NOMO-1 treated with DMSO at 0.1 percent for 48 hours (cell line): ENCODE data around the gene CYGB.
A peak's percentile ranks its signal among the peaks of the same experiment; 100 is the strongest.

ENCODE experiments used
- DNase-seq: peaks from one replicate; lab custom pipeline; 2025; ENCODE audit not compliant: unreplicated experiment; lab: John Stamatoyannopoulos, UW

The CYGB gene

DNA sequence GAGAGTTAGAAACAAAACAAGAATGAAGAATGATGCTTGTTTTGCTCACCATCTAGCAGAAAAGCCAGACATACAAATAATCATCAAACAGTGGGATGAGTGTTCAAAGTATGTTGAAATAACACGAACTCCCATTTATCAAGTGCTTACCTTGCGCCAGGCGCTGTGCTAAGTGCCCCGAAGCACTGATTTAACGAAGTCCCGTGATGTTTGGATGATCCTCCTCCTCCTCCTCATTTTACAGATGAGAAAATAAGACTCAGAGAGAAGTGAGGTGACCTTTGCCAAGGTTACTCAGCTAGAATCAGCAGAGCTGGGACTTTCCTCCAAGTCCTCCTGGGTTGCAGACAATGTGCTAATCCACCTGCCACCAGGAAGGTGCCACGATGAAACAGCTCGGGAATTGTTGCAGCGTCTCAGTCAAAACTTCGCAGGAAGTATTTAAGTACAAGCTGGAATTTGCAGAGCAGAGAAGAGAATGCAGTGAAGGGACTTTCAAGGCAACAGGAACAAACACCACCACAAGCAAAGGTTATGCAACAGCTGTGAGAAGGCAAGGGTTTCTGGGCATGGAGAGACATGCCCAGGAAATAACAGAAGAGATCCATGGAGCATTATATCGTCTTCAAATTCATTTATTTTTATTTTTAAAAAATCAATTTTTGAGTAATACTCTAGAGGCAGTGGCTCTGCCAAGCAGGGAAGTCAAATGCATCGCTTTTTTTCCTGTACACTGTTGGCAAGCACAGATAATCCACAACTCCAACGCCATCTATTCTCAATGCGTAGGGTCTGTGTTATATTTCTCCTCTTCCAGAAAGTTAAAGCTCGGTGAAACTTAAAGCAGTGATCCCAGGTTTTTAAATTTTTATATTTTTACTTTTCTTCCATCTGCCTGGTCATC is 13.5 kb upstream of the CYGB start:
- peak; percentile 73 for DNase-seq

DNA sequence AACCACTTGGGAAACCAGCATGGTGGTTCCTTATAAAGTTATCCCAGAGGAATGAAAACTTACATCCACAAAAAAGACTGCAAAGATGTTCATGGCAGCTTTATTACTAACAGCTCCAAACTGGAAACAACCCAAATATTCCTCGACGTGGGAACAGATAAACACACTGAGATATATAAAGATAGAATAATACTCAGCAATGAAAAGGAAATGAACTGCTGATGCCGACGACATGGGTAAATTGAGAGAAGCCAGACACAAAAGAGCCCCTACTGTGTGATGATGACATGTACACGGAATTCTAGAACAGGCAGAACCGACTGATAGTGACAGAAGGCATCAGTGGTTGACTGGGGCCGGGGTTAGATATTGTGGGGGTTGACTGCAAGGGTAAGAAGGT is 12.0 kb upstream of the CYGB start:
- DNase-seq, result no peak

DNA sequence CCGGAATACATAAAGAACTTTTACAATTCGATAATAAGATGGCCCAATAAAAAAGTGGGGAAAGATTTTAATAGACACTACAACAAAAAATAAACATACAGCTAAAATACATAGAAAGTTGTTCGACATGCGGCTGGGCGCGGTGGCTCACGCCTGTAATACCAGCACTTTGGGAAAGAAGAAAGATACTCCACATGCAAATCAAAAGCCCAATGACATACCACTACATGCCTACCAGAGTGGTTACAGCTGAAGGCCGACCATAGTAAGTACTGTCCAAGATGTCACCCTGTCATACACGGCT is 11.7 kb upstream of the CYGB start:
- DNase-seq, result no peak

DNA sequence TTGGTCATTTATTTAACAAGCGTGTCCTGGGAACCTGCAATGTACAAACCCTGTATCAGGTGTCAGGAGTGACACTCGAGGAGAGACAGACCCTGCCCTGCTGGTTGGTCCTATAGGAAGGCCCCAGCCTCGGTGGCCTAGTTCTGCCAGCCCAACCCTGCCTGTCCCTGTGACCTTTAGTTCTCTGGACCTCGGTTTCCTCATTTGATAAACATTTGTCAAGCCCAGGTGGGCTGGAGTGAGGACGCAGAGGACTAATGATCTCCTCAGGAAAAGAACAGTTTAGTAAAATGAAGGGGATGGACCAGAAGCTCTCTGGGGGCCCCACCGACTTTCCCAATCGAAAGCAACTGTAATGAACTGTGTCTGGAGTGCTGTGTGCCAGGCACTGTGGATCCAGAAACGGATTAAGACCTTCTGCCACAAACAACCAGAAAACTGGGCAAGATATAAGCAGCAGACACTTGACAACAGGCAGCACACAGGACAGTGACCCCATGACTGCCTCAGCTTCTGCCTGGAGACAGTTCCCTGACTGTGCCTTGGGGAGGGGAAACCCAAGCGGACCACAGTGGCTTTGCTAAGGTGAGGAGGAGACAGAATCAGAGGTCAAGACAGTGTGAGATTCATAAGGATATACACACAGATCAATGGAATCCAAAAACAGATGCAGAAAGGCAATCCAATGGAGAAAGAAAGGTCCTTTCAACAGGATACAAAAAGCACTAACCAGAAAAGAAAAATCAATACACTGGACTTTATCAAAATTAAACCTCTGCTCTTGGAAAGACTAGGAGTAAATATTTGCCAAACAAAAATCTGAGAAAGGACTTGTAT is 11.1 kb upstream of the CYGB start:
- DNase-seq, result no peak

DNA sequence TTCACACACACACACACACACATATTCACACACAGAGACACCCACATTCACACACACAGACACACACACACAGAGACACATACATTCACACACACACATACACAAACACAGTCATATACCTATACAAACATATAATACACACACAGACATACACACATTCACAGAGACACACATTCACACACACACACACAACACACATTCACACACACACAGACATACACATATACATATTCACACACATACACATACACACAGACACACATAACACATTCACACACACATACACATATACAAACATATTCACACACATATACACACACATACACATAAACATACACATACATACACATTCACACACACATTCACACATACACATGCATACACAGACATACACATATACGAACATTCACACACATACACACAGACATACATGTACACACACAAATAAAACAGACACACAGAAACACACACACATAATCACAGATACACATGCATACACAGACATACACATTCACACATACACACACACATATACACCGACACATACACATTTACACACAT is 10.2 kb upstream of the CYGB start:
- no peak for DNase-seq

DNA sequence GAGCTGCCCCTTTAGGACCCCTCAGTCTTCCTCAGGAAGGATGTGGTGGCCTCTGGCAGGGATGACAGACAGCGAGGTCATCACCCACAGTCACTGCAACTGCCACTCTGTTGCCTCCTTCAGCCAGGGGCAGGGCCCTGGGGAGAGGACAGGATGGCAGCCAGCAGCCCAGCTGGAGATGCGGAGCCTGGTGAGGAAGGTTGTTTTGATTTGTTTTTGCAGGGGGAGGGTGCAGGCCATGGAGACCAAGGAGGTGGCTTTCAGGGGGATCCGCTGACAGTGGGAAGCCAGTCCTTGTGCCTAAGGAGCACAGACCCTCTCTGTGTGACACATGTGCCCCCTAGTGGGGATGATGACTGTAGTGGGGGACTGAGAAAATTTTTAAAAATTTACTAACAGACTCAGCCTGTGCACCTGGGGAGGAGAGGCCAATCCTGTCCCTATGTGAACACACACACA is 9.7 kb upstream of the CYGB start:
- DNase-seq, result peak; percentile 47

DNA sequence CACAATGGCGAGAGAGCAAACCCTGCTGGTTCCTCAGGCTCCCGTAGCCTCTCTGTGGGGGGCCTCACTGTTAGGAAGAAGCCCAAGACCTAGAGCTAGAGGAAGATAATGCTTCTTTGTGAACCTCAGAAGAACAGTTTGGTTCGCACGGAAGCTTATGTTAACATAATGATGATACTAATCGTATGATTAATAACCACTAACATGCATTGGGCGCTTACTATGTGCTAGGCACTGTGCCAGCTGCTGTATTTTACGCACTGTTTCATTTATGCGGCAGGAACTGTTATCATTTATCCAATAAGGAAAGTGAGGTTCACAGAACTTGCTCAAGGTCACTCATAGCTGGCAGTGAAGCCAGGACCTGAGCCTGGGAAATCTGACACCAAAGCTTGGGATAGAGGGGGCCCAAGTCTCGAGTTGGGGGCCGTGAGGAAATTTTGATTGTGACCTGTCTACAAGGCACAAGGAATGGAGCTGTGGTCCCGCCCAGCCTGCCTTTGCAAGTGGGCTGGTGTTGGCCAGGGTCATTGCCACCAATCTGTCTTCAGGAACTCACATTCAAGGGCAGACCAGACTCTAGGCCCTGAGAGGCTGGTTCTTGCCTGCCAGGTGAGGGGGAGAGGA is 9.2 kb upstream of the CYGB start:
- no peak for DNase-seq

DNA sequence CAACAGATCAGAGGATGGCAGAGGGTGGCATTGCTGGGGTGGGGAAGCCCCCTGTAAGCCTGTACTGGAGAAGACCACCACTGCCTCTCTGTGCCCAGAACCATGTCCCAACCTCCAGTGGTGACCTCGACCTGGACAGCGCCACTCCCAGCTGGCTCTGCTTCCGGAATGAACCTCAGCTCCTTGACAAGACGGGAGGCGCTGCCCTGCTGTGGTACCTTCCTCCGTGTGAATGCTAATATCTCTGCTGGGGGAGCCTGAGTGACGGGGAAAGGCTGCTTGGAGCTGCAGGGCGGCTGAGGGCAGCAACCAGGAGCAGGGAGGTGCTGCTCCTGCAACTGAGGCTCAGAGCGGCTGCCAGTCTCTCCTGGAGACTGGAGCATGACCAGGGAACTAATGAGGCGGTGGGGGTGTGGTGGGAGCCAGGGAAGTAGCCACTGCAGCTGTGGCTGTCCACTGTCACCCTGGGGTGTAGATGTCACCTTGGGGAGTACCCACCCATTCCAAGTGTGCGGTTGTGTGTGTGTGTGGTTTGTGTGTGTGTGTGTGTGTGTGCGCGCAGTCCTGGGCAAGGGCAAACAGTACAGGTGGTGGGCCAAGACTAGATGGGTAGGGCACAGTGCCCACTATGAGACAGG is 8.5 kb upstream of the CYGB start:
- DNase-seq, result no peak

DNA sequence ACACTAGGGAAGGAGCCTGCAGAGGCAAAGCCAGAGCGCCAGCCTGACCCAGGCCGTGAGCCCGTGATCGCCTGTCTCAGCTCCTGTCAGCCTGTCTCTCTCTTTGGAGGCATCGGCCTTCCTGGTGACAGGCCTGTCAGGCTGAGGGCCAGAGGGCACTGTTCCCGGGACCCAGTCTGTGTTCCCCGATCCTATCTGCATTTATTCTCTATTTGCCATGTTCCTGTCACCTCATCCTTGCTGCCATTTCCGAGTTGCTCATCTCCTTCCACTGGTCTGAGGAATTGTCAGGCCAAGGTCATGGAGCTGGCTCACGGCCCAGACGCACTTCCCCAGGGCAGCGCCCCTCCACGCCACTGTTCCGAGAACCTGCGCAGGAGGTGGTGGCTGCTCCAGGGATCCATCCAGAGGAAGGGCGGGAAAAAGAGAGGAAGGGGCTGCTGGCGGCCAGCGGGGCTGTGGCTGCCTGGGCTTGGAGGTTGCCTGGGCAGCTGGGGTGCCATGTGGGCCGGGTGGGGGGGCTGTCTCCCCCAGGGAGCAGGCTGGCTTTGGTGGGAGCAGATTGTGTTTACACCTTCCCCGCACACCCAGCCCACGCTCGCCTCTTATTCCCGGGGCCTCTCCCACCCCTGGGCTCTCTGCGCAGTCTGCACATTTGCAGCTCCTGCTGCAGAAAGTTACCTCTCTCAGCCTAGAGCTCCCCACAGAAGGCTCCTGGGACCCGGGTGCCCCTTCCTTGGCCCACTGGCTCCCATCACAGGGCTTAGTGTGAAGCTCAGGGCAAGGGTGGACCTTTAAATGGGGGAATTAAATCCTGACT is 7.2 kb upstream of the CYGB start:
- DNase-seq, result no peak

DNA sequence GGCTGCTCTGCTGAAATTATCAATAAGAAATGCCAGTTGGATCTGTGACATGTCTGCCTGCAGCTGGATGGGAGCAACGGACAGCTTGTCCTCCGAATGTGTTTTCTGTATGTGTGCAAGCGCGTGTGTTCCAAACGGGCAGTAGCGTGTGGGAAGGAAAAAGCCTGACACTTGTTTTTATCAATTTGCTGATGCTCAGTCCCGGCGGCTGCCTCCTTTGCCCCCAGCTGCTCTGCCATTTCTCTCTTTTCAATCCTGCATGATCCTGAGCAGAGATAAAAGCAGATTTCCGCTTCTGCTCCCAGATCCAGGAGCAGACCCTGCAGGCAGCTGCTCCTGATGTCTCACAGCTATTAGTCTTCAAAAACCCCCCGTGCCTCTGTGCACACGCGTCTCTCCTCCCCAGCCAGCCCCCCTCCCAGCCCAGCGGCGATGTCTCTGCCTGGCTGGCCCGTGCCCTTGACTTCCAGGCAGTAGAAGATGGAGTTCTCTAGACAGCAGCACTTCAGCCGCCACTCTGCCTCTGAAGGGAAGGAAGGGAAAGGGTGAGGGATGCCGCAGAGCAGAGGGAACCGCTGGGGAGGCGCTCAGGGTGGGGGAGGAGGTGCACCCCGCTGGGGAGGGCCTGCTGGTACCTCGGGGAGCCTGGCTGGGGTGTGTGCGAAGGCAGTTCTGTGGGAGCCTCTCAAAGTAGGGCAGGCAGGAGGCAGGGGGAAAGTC is 6.5 kb upstream of the CYGB start:
- no peak for DNase-seq

DNA sequence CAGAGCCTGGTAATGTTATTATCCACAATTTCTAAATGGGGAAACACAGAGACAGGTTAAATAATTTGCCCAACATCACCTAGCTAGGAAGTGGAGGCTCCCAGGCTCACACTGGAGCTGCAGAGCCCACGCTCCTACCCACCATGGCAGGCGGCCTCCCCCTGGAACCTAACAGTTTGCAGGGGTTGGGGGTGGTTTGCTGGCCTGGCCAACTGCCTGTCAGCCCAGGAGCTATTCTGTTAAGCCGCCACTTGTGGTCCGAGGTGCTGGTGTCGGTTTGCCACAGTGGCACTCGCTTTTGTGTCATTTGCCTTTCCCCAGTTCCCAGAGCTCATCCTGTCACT is 5.9 kb upstream of the CYGB start:
- DNase-seq, result no peak

DNA sequence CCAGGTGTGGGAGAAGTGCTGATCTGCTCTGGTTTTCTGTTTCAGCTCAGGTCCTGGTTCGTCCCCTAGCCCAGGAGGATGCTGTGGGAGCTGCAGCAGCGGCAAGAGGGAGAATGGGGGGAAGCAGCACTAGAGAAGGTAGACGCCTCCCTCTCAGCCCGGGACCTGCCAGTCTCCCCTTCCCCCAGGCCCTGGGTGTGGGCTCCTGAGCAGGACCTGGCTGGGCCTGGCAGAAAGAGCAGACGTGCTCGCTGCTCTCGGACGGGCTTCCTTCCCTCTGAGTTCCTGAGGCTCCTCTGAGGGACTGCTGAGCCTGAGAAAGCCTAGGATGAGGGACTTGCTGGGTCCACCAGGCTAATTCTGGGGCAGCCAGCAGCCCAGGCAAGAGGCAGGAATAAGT is 5.5 kb upstream of the CYGB start:
- DNase-seq, result no peak

DNA sequence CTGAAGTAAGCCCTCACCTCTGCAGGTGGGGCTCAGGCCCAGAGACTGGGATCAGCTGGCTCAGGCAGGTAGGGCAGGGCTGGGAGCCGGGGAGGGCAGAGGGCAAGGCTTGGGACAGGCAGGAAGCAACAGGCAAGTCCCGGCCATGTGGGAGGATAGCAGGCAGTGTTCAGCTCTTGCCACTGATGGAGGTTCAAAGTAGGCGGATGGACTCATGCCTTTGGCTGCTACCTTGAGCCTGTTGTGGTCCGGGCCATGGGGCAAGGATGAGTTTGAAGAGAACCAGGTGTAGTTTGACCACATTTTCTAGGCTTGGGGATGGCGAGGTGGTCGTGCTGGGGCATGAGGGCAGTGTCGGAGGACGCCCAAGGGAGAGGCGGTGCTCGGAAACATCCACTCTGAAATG is 5.1 kb upstream of the CYGB start:
- DNase-seq, result no peak

DNA sequence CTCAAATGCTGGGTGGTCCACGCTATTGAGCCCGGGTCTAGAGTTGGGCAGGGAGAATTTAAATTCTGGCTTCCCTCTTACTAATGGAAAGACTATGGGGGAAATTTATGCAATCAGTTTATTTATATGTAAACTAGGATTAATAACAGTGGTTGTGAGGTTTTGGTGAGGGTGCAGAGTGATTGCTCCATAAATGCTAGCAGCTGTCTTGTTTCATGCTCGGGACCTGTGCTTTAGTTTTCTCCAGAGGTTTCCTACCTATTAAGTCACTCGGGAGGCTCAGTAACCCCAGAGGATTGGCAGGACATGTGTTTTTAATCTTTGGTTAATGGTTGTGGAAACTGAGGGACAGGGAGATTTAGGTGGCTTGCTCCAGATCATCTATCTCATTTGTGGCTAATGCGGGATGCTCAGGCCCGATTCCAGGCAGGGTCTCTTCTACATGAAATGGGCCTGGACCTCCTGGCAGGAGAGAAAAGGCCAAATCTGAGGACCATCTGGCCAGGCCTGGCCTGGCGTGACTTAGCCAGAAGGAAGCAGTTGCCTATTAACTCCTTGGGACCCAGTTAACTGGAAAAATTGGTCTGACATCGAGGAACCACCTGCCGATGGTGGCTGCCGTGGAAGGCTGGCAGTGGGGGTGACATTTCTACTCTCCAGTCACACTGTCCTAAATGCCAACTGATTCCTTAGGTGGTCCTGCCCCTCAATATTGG is 4.4 kb upstream of the CYGB start:
- DNase-seq, result no peak

DNA sequence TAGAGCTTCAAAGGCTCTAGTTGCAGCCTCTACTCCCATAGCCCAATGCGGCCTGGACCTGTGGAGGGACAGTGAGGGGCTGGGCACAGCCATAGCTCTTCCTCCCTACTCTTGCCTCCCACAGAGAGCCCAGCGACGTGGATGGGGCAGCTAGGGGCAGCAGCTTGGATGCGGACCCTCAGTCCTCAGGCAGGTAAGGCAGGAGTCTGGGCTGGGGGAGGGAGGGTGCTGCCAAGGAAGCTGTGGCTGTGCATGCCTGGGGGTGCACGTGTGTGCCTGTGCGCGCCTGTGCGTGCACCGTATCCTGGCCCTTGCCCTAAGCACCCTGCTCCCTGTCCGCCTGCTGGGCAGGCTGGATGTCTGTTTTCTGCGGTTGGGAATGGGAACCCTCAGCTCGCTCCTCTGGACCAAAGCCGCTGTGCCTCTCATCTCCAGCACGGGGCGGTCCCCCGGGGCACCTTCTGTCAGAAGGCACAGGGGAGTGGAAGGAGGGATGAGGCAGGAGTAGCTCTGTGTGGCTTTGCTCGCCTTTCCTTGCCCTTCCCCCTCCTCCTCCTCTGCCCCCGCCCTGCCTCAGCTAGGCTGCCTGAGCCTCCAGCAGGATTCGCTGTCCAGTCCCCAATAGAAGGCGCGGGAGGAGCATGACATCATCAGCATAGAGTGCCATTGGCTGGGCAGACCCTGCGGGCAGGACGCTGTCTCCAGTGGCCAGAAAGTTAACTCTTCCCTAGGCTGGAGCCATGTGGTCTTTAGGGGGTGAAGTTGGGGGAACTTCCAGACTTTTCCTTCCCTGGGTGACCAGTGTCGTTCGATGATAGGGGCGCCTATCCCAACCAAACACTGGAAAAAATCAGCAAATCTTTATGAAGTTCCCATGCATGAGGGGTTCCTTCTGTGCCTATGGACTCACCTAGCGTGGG is 3.1 kb upstream of the CYGB start:
- peak; percentile 85 for DNase-seq

DNA sequence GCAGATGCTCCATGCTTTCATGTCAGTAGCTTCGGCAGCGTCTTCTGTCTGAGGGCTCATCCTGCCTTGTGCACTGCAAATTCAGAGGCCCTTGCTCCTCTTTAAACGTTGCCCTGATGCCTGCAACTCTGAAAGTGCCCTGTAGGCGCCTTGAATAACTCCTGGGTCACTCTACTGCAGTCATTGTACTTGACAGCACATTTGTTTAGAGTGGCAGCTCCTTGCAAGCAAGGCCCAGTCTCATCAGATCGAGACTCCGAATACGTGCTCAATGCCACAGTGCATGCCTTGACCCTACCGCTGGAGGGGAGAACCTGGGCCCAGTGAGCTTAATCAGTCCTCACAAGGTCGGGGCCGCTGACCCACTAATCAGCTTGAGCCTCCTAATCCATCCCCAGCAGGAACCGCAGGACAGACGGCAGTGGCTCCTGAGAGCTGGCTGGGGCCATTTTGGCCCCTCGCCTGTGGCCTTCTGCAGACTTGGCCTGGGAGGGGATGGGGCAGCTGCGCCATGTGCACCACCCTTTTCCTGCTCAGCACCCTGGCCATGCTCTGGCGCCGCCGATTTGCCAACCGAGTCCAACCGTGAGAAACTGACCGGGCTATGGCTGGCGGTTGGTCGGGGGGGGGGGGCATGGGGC is 2.2 kb upstream of the CYGB start, which contains the start of gene PRCD:
Gene PRCD, plus strand, starts transcription at position 414 of the 641 bp plus-strand sequence. Its CDS starts 98 bp downstream, at position 512.
- DNase-seq, result no peak

DNA sequence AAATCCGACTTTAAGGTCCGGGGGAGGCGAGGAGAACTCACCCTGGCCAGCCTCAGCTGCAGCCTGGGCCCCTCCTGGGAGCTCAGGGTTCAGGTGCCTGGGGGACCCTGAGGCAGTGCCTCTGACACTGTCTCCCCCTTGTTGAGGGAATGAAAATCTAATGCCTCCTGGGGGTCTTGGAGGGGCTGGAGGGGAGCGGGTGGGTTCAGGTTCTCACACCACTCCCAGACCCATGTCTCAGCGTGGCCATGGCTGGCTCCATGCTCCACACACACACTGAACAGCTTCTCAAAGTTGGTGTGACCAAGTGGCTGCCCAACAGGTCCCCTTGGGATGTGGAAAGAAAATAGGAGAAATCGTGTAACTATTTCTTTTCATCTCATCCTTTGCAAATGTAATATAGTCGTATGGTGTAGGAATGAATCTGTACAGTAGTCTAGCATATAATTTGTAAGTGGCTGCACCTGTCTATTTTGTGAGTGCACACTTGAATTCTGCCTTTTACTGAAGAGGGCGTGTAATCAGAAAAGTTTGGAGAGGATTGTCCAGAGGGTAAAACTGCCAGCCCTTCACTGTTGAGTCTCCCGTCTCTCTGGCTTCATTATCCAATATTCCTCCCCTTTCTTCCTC is 1.5 kb upstream of the CYGB start:
- DNase-seq, result no peak
